A673 (cell line): ENCODE results near the gene MUC15. TPM values are rescaled to one million over a fixed set of nuclear protein-coding genes. Genes with fewer than 3 reads are reported as not detected.

Experiments used
- BruUV-seq: library from RNA; stranded (reverse); fragments of 400-500 nt; replicated peaks from 2 replicates; lab custom pipeline; 2021; lab: Mats Ljungman, UMichigan
- CTCF ChIA-PET: fragments of 300-600 bp; sonication (Branson Sonifier 250); formaldehyde crosslinking; loops from one replicate; lab custom pipeline; 2022; ENCODE audit warnings: antibody characterized with exemption; lab: Charles Lee
- POLR2A ChIA-PET: fragments of 300-600 bp; sonication (Branson Sonifier 250); formaldehyde crosslinking; loops from one replicate; lab custom pipeline; 2022; ENCODE audit warnings: antibody characterized with exemption; ENCODE audit not compliant: low non-redundant PET; lab: Charles Lee
- DNase-seq: peaks from one replicate; pipeline ENCODE4 v3.0.0-alpha.2; 2015; ENCODE audit warnings: low spot score
- H3K27ac ChIP-seq: fragments of 200-600 bp; sonication (generic); 2 replicates; pipeline ENCODE4 v1.5.1; 2016; ENCODE audit warnings: mixed run types, low read depth, mild to moderate bottlenecking, mixed read lengths, antibody characterized with exemption, low read length; ENCODE audit not compliant: poor library complexity, severe bottlenecking
- H3K27me3 ChIP-seq: fragments of 200-600 bp; sonication (generic); replicated peaks from 2 replicates; pipeline ENCODE4 v1.6.1; 2017; ENCODE audit warnings: mixed run types, low read depth, mild to moderate bottlenecking, mixed read lengths, antibody characterized with exemption, low read length; ENCODE audit not compliant: insufficient read depth, poor library complexity
- H3K36me3 ChIP-seq: fragments of 200-600 bp; sonication (generic); 2 replicates; pipeline ENCODE4 v1.6.1; 2016; ENCODE audit warnings: mixed run types, mild to moderate bottlenecking, mixed read lengths, antibody characterized with exemption, low read length; ENCODE audit not compliant: insufficient read depth, poor library complexity, severe bottlenecking
- H3K4me1 ChIP-seq: fragments of 200-600 bp; sonication (generic); 2 replicates; pipeline ENCODE4 v1.6.1; 2017; ENCODE audit warnings: mixed run types, mild to moderate bottlenecking, mixed read lengths, antibody characterized with exemption, low read length; ENCODE audit not compliant: insufficient read depth, poor library complexity, severe bottlenecking
- H3K4me3 ChIP-seq: fragments of 200-600 bp; sonication (generic); 2 replicates; pipeline ENCODE4 v1.5.1; 2016; ENCODE audit warnings: low read depth, mixed run types, mild to moderate bottlenecking, mixed read lengths, low read length; ENCODE audit not compliant: poor library complexity, severe bottlenecking
- H3K9me3 ChIP-seq: fragments of 200-600 bp; sonication (generic); 2 replicates; pipeline ENCODE4 v1.6.1; 2016; ENCODE audit warnings: mixed run types, low read depth, mild to moderate bottlenecking, mixed read lengths, antibody characterized with exemption, low read length; ENCODE audit not compliant: poor library complexity, severe bottlenecking
- EZH2 ChIP-seq: fragments of 200-600 bp; sonication (generic); IDR thresholded peaks from 2 replicates; pipeline ENCODE4 v1.6.1; 2017; ENCODE audit warnings: borderline replicate concordance, low read depth, mild to moderate bottlenecking, mixed read lengths, antibody characterized with exemption, low read length; ENCODE audit not compliant: poor library complexity, severe bottlenecking
- intact Hi-C: fragments of 100-400 bp; cut with micrococcal nuclease; formaldehyde crosslinking; loops from one replicate; pipeline ENCODE4 v1.10.0; 2022; ENCODE audit not compliant: unreplicated experiment
- total RNA-seq: library from RNA; stranded (reverse); gene quantifications from 2 replicates; pipeline ENCODE4 v1.2.3, GENCODE V29; 2021
- TF ChIP-seq, protein P1 (sequence below): fragments of 300-800, 200-600 bp; sonication (generic); conservative IDR thresholded peaks from 2 replicates; pipeline ENCODE4 v1.5.1; 2017; ENCODE audit warnings: low read depth, mild to moderate bottlenecking, antibody characterized with exemption, low read length, moderate library complexity, mixed read lengths

MUC15 gene
- total RNA-seq, 1 experiment from 2014 or later = not detected

DNA sequence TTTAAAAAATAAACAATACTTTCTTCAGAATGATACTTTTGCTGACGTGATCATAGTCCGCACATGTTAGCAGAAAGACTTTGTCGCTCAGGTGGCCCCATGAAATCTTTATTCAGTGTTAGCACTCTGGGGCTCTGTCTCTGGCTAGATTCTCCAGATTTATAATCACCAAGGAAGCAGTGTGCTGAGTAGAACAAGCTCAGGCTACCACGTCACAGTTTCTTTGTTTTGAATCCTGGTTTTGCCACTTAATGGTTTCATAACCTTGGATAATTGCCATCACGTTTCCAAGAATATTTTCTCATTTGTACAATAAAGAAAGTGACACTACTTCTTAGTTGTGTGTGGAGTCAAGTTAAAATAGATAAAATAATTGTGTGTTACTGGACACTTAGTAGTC is 3.9 kb upstream of the MUC15 start:
- Histone ChIP-seq H3K27me3 (peaks cover 13% of the 10 kb centered on the region), H3K4me1 (peaks cover 14% of the 10 kb centered on the region), H3K9me3 (no peaks in the 10 kb centered on the region), H3K36me3 (no peaks in the 10 kb centered on the region), H3K27ac (no peak overlapping the region), H3K4me3 (no peak overlapping the region)
- TF ChIP-seq EZH2 = no peak
- TF ChIP-seq, protein P1, sequence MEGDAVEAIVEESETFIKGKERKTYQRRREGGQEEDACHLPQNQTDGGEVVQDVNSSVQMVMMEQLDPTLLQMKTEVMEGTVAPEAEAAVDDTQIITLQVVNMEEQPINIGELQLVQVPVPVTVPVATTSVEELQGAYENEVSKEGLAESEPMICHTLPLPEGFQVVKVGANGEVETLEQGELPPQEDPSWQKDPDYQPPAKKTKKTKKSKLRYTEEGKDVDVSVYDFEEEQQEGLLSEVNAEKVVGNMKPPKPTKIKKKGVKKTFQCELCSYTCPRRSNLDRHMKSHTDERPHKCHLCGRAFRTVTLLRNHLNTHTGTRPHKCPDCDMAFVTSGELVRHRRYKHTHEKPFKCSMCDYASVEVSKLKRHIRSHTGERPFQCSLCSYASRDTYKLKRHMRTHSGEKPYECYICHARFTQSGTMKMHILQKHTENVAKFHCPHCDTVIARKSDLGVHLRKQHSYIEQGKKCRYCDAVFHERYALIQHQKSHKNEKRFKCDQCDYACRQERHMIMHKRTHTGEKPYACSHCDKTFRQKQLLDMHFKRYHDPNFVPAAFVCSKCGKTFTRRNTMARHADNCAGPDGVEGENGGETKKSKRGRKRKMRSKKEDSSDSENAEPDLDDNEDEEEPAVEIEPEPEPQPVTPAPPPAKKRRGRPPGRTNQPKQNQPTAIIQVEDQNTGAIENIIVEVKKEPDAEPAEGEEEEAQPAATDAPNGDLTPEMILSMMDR = no peak
- no TSS peak for BruUV-seq
- no peak for DNase-seq
- CTCF ChIA-PET = no interaction called here
- intact Hi-C loops = no loop called here
- POLR2A ChIA-PET = no interaction called here

DNA sequence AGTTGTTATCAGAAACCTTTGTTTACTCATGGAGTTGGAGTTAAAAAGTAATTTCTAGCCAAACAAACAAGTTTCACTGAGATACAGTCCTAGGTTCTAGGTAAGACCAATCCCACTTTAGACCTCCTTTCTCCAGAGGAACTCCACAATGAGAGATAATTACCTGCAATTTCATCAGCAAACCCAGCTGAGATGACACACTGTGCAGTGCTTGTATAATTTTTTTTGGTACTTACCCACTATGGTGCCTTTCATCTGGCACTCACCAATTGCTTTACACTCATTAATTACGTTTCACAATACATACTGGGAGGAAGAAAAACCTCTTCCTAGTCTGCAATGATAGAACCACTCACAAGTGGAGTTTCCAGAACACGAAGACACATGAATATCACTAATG is 1.8 kb upstream of the MUC15 start:
- Histone ChIP-seq H3K27me3 (peaks cover 33% of the 10 kb centered on the region), H3K4me1 (peaks cover 14% of the 10 kb centered on the region), H3K9me3 (no peaks in the 10 kb centered on the region), H3K36me3 (no peaks in the 10 kb centered on the region), H3K27ac (no peak overlapping the region), H3K4me3 (no peak overlapping the region)
- CTCF ChIA-PET = interaction anchor here (0.8 kb wide), 1 partner anchor 74 kb away, joined by 3 read pairs; no protein-coding TSS in a partner anchor
- no TSS peak for BruUV-seq
- intact Hi-C loops = no loop called here
- POLR2A ChIA-PET = interaction anchor here (0.6 kb wide), 1 partner anchor 14 kb away, joined by 3 read pairs; no protein-coding TSS in a partner anchor
- TF ChIP-seq, protein P1 = no peak
- TF ChIP-seq EZH2 = no peak
- DNase-seq = peak; percentile 72

- Histone ChIP-seq H3K27me3 (peaks cover 43% of the 10 kb centered on the region), H3K4me1 (peaks cover 14% of the 10 kb centered on the region), H3K36me3 (no peaks in the 10 kb centered on the region), H3K4me3 (no peak overlapping the region), H3K27ac (no peak overlapping the region), H3K9me3 (no peaks in the 10 kb centered on the region)
- CTCF ChIA-PET = interaction anchor here (0.8 kb wide), 1 partner anchor 75 kb away, joined by 3 read pairs; no protein-coding TSS in a partner anchor
- TF ChIP-seq EZH2 = no peak
- TF ChIP-seq, protein P1 = no peak
- intact Hi-C loops = no loop called here
- POLR2A ChIA-PET = interaction anchor here (0.6 kb wide), 2 partner anchors 13 to 909 kb away, joined by 3 to 4 read pairs; no protein-coding TSS in a partner anchor
- DNase-seq = no peak
- BruUV-seq = no TSS peak
Measured at GRCh38 chr11:26572770-26573402, 823 bp upstream of the MUC15 start.
